HEK293 (cell line): ENCODE data around the gene CFAP45.

Experiments
- CTCF ChIA-PET: fragments of 350-600 bp; formaldehyde crosslinking; extraction: SDS; loops from one replicate; lab custom pipeline; 2021; ENCODE audit warnings: antibody characterized with exemption; lab: Yijun Ruan, JAX
- POLR2A ChIA-PET: fragments of 300-600 bp; formaldehyde crosslinking; extraction: SDS; loops from one replicate; lab custom pipeline; 2020; ENCODE audit warnings: antibody characterized with exemption, inconsistent platforms; lab: Yijun Ruan, JAX
- H3K27ac ChIP-seq: fragments of 200-500 bp; sonication (Bioruptor generic); 2 replicates; pipeline ENCODE4 v1.5.1; 2014; ENCODE audit warnings: low read depth, low read length, control low read depth, inconsistent platforms; ENCODE audit errors: extremely low read depth
- H3K36me3 ChIP-seq, 2 experiments: fragments of 200-500 bp in 1 of 2; sonication (Bioruptor generic) in 1 of 2; 1 replicate in 1 of 2; 2 replicates in 1 of 2; pipeline ENCODE4 v1.5.1; 2014 to 2017; ENCODE audit warnings: inconsistent platforms in 2 of 2, low read length in 2 of 2; ENCODE audit not compliant: control insufficient read depth in 2 of 2, insufficient read depth in 1 of 2
- H3K4me1 ChIP-seq: fragments of 200-500 bp; sonication (Bioruptor generic); 2 replicates; pipeline ENCODE4 v1.5.1; 2014; ENCODE audit warnings: mild to moderate bottlenecking, low read length, inconsistent platforms; ENCODE audit not compliant: control insufficient read depth, insufficient read depth
- H3K4me3 ChIP-seq: 2 replicates; pipeline ENCODE4 v1.5.1; 2011; ENCODE audit warnings: low read depth, mild to moderate bottlenecking, control low read depth, low read length, moderate library complexity
- H3K9me3 ChIP-seq: fragments of 200-500 bp; sonication (Bioruptor generic); 2 replicates; pipeline ENCODE4 v1.5.1; 2014; ENCODE audit warnings: low read depth, low read length, inconsistent platforms; ENCODE audit not compliant: control insufficient read depth, insufficient read depth
- AEBP2 ChIP-seq: fragments of 450-650 bp; formaldehyde crosslinking; IDR thresholded peaks from 2 replicates; pipeline ENCODE4 v1.5.1; 2016; ENCODE audit warnings: missing biosample characterization, missing genetic modification characterization, borderline replicate concordance
- EGR2 ChIP-seq: fragments of 450-650 bp; formaldehyde crosslinking; IDR thresholded peaks from 2 replicates; pipeline ENCODE4 v1.5.1; 2016; ENCODE audit warnings: low read depth, missing biosample characterization, missing genetic modification characterization
- GFI1B ChIP-seq: fragments of 450-650 bp; formaldehyde crosslinking; IDR thresholded peaks from 2 replicates; pipeline ENCODE4 v1.5.1; 2016; ENCODE audit warnings: missing biosample characterization, missing genetic modification characterization
- GLIS1 ChIP-seq: fragments of 450-650 bp; formaldehyde crosslinking; IDR thresholded peaks from 2 replicates; pipeline ENCODE4 v1.5.1; 2016; ENCODE audit warnings: missing biosample characterization, missing genetic modification characterization
- KLF16 ChIP-seq: fragments of 450-650 bp; formaldehyde crosslinking; IDR thresholded peaks from 2 replicates; pipeline ENCODE4 v1.5.1; 2017; ENCODE audit warnings: missing biosample characterization, missing genetic modification characterization
- PRDM4 ChIP-seq: fragments of 450-650 bp; formaldehyde crosslinking; IDR thresholded peaks from 2 replicates; pipeline ENCODE4 v1.5.1; 2017; ENCODE audit warnings: missing biosample characterization, missing genetic modification characterization
- SP7 ChIP-seq: fragments of 450-650 bp; formaldehyde crosslinking; IDR thresholded peaks from 2 replicates; pipeline ENCODE4 v1.5.1; 2016; ENCODE audit warnings: missing biosample characterization, missing genetic modification characterization
- ZBTB1 ChIP-seq: fragments of 450-650 bp; formaldehyde crosslinking; IDR thresholded peaks from 2 replicates; pipeline ENCODE4 v1.5.1; 2016; ENCODE audit warnings: missing biosample characterization, missing genetic modification characterization
- ZBTB48 ChIP-seq: fragments of 450-650 bp; formaldehyde crosslinking; IDR thresholded peaks from 2 replicates; pipeline ENCODE4 v1.5.1; 2016; ENCODE audit warnings: missing biosample characterization, missing genetic modification characterization
- ZFHX2 ChIP-seq: fragments of 450-650 bp; formaldehyde crosslinking; conservative IDR thresholded peaks from 2 replicates; pipeline ENCODE4 v1.5.1; 2016; ENCODE audit warnings: missing biosample characterization, missing genetic modification characterization
- ZFP69B ChIP-seq: fragments of 450-650 bp; formaldehyde crosslinking; IDR thresholded peaks from 2 replicates; pipeline ENCODE4 v1.5.1; 2016; ENCODE audit warnings: missing biosample characterization, missing genetic modification characterization
- ZNF169 ChIP-seq: fragments of 450-650 bp; formaldehyde crosslinking; IDR thresholded peaks from 2 replicates; pipeline ENCODE4 v1.5.1; 2016; ENCODE audit warnings: missing biosample characterization, missing genetic modification characterization
- ZNF19 ChIP-seq: fragments of 450-650 bp; formaldehyde crosslinking; IDR thresholded peaks from 2 replicates; pipeline ENCODE4; 2016; ENCODE audit warnings: missing biosample characterization, missing genetic modification characterization, low read depth
- ZNF2 ChIP-seq: fragments of 450-650 bp; formaldehyde crosslinking; IDR thresholded peaks from 2 replicates; pipeline ENCODE4 v1.5.1; 2016; ENCODE audit warnings: missing biosample characterization, missing genetic modification characterization
- ZNF214 ChIP-seq: fragments of 450-650 bp; formaldehyde crosslinking; IDR thresholded peaks from 2 replicates; pipeline ENCODE4 v1.5.1; 2017; ENCODE audit warnings: missing biosample characterization, mild to moderate bottlenecking, missing genetic modification characterization, borderline replicate concordance
- ZNF221 ChIP-seq: fragments of 450-650 bp; formaldehyde crosslinking; IDR thresholded peaks from 2 replicates; pipeline ENCODE4 v1.5.1; 2017; ENCODE audit warnings: missing biosample characterization, missing genetic modification characterization, borderline replicate concordance
- ZNF324 ChIP-seq: fragments of 450-650 bp; formaldehyde crosslinking; IDR thresholded peaks from 2 replicates; pipeline ENCODE4 v1.5.1; 2016; ENCODE audit warnings: missing biosample characterization, missing genetic modification characterization
- ZNF394 ChIP-seq: fragments of 450-650 bp; formaldehyde crosslinking; IDR thresholded peaks from 2 replicates; pipeline ENCODE4 v1.5.1; 2016; ENCODE audit warnings: missing biosample characterization, missing genetic modification characterization, mild to moderate bottlenecking, moderate library complexity, borderline replicate concordance
- ZNF48 ChIP-seq: fragments of 450-650 bp; formaldehyde crosslinking; IDR thresholded peaks from 2 replicates; pipeline ENCODE4 v1.5.1; 2016; ENCODE audit warnings: missing biosample characterization, missing genetic modification characterization
- ZNF501 ChIP-seq: fragments of 450-650 bp; formaldehyde crosslinking; IDR thresholded peaks from 2 replicates; pipeline ENCODE4 v1.5.1; 2016; ENCODE audit warnings: missing biosample characterization, missing genetic modification characterization
- ZNF513 ChIP-seq: fragments of 450-650 bp; IDR thresholded peaks from 2 replicates; pipeline ENCODE4 v1.5.1; 2018; ENCODE audit warnings: missing biosample characterization, missing genetic modification characterization
- ZNF654 ChIP-seq: fragments of 450-650 bp; formaldehyde crosslinking; IDR thresholded peaks from 2 replicates; pipeline ENCODE4 v1.5.1; 2016; ENCODE audit warnings: low read depth, missing biosample characterization, missing genetic modification characterization
- ZNF660 ChIP-seq: fragments of 450-650 bp; IDR thresholded peaks from 2 replicates; pipeline ENCODE4 v1.5.1; 2018; ENCODE audit warnings: missing biosample characterization, mild to moderate bottlenecking, missing genetic modification characterization
- ZSCAN30 ChIP-seq: fragments of 450-650 bp; IDR thresholded peaks from 2 replicates; pipeline ENCODE4 v1.5.1; 2018; ENCODE audit warnings: missing biosample characterization, mild to moderate bottlenecking, missing genetic modification characterization, moderate library complexity
- TF ChIP-seq, protein P1 (sequence below): fragments of 450-650 bp; formaldehyde crosslinking; IDR thresholded peaks from 2 replicates; pipeline ENCODE4 v1.5.1; 2016; ENCODE audit warnings: missing biosample characterization, missing genetic modification characterization
- TF ChIP-seq, protein P2 (sequence below): fragments of 450-650 bp; formaldehyde crosslinking; IDR thresholded peaks from 2 replicates; pipeline ENCODE4 v1.5.1; 2016; ENCODE audit warnings: missing biosample characterization, missing genetic modification characterization

Gene CFAP45

DNA sequence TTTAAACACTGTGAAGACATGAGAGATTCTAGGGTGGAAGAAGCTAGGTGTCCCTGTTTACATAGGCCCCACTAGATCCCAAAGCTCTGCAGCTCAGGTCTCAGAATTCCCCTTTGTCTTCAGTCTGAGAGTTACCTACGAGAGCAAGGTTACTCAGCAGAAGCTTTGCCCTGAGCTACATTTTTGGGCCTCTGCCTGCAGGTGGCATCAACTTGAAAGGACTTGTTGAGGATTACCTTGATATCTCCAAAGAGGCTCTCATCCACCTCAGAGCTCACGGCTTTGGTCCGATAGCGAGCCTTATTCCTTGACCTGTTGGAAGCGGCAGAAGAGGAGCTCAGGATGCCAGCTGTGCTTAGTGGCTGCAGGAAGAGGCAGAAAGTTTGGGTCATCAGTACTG, 7.0 kb downstream of the CFAP45 start (continued):
- TF ChIP-seq GFI1B (tag by site-specific recombination) (no peak), PRDM4 (tag by site-specific recombination) (no peak), AEBP2 (tag by site-specific recombination) (no peak), ZNF513 (tag by site-specific recombination) (no peak), GLIS1 (tag by site-specific recombination) (no peak), ZNF394 (no peak), ZNF221 (tag by site-specific recombination) (no peak), ZNF214 (no peak), ZBTB48 (tag by site-specific recombination) (no peak), ZBTB1 (tag by site-specific recombination) (no peak), ZNF501 (no peak)

GRCh38 chr1:159891275-159892157, 8.4 kb downstream of the CFAP45 start:
- H3K4me1 ChIP-seq: no peaks in the 10 kb centered on the region
- ChIA-PET CTCF (interaction anchor here (0.6 to 13.2 kb wide), 72 partner anchors 9 to 1361 kb away, joined by 3 to 415 read pairs (median 4); partner anchors contain the start of genes CFAP45, DUSP23, FCRL6 and PIGM), POLR2A (interaction anchor here (1.2 to 2.8 kb wide), 3 partner anchors 24 to 32 kb away, joined by 3 to 14 read pairs (median 10); partner anchors contain the start of gene TAGLN2)
- no peak overlapping the region for H3K27ac ChIP-seq
- H3K9me3 ChIP-seq: no peaks in the 10 kb centered on the region
- H3K4me3 ChIP-seq: no peak overlapping the region
- H3K36me3 ChIP-seq: no peaks in the 10 kb centered on the region
- peak; percentile 52; the same call in 1 of the 2 replicates for TF ChIP-seq ZSCAN30 (tag by site-specific recombination)
- peak; percentile 54; the same call in 1 of the 2 replicates for TF ChIP-seq ZNF660
- TF ChIP-seq ZNF2 (tag by site-specific recombination): peak; percentile 64; the same call in 1 of the 2 replicates
- TF ChIP-seq ZFHX2 (tag by site-specific recombination): peak; percentile 88
- TF ChIP-seq ZNF19 (tag by site-specific recombination): no peak
- 0 out of 2 replicates have a peak, but pooled peaks have one; percentile 26 for TF ChIP-seq KLF16 (tag by site-specific recombination)
- no peak for TF ChIP-seq ZNF48
- TF ChIP-seq ZFP69B (tag by site-specific recombination): peak; percentile 32; the same call in 1 of the 2 replicates
- TF ChIP-seq ZNF324 (tag by site-specific recombination): no peak
- TF ChIP-seq, protein P1, sequence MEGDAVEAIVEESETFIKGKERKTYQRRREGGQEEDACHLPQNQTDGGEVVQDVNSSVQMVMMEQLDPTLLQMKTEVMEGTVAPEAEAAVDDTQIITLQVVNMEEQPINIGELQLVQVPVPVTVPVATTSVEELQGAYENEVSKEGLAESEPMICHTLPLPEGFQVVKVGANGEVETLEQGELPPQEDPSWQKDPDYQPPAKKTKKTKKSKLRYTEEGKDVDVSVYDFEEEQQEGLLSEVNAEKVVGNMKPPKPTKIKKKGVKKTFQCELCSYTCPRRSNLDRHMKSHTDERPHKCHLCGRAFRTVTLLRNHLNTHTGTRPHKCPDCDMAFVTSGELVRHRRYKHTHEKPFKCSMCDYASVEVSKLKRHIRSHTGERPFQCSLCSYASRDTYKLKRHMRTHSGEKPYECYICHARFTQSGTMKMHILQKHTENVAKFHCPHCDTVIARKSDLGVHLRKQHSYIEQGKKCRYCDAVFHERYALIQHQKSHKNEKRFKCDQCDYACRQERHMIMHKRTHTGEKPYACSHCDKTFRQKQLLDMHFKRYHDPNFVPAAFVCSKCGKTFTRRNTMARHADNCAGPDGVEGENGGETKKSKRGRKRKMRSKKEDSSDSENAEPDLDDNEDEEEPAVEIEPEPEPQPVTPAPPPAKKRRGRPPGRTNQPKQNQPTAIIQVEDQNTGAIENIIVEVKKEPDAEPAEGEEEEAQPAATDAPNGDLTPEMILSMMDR (tag by site-specific recombination): peak; percentile 99
- peak; percentile 96 for TF ChIP-seq ZNF654 (tag by site-specific recombination)
- peak; percentile 84 for TF ChIP-seq EGR2 (tag by site-specific recombination)
- TF ChIP-seq SP7 (tag by site-specific recombination): 0 out of 2 replicates have a peak, but pooled peaks have one; percentile 13
- TF ChIP-seq, protein P2, sequence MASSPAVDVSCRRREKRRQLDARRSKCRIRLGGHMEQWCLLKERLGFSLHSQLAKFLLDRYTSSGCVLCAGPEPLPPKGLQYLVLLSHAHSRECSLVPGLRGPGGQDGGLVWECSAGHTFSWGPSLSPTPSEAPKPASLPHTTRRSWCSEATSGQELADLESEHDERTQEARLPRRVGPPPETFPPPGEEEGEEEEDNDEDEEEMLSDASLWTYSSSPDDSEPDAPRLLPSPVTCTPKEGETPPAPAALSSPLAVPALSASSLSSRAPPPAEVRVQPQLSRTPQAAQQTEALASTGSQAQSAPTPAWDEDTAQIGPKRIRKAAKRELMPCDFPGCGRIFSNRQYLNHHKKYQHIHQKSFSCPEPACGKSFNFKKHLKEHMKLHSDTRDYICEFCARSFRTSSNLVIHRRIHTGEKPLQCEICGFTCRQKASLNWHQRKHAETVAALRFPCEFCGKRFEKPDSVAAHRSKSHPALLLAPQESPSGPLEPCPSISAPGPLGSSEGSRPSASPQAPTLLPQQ (tag by site-specific recombination): peak; percentile 89
- TF ChIP-seq ZNF169 (tag by site-specific recombination): no peak
